Lung (tissue), 12 donors: ENCODE measurements around the gene UBL4B. TPM values are rescaled to one million over a fixed set of nuclear protein-coding genes. Genes with fewer than 3 reads are reported as not detected.

Source experiments
- ATAC-seq: fragments of 200-7000 bp; cut with Tn5 transposase; one replicate; pipeline ENCODE4 v1.9.1; 2020; ENCODE audit warnings: moderate number of reproducible peaks; ENCODE audit not compliant: insufficient read depth, low FRiP score
- DNase-seq, 3 donors: peaks; one replicate each; pipeline ENCODE4 v3.0.0-alpha.2; 2013 to 2017
- H3K27ac ChIP-seq, 2 donors: one replicate each; pipeline ENCODE4 v1.5.1; 2013; ENCODE audit warnings: mild to moderate bottlenecking in 2 of 2, moderate library complexity in 2 of 2, control low read depth in 1 of 2, inconsistent platforms in 1 of 2, low read depth in 1 of 2, low read length in 1 of 2
- H3K27me3 ChIP-seq, 3 donors: one replicate each; pipeline ENCODE4 v1.5.1; 2013; ENCODE audit warnings: low read length in 2 of 3; ENCODE audit not compliant: control insufficient read depth in 3 of 3, insufficient read depth in 3 of 3
- H3K36me3 ChIP-seq, 4 donors: one replicate each; pipeline ENCODE4 v1.5.1; 2013; ENCODE audit warnings: low read length in 4 of 4, mild to moderate bottlenecking in 1 of 4, moderate library complexity in 1 of 4; ENCODE audit not compliant: control insufficient read depth in 4 of 4, insufficient read depth in 4 of 4
- H3K4me1 ChIP-seq, 5 donors: one replicate each; pipeline ENCODE4 v1.5.1; 2013; ENCODE audit warnings: low read length in 5 of 5, mild to moderate bottlenecking in 2 of 5, moderate library complexity in 1 of 5; ENCODE audit not compliant: control insufficient read depth in 5 of 5, insufficient read depth in 5 of 5
- H3K4me3 ChIP-seq: one replicate; pipeline ENCODE4 v1.5.1; 2013; ENCODE audit warnings: mild to moderate bottlenecking, control low read depth, moderate library complexity
- H3K9ac ChIP-seq, 2 donors: one replicate each; pipeline ENCODE4 v1.5.1; 2013; ENCODE audit warnings: low read length in 2 of 2, control low read depth in 1 of 2; ENCODE audit not compliant: insufficient read depth in 1 of 2
- H3K9me3 ChIP-seq, 4 donors: one replicate each; pipeline ENCODE4 v1.5.1; 2013; ENCODE audit warnings: low read length in 3 of 4, mild to moderate bottlenecking in 1 of 4, moderate library complexity in 1 of 4; ENCODE audit not compliant: control insufficient read depth in 4 of 4, insufficient read depth in 3 of 4
- CTCF ChIP-seq: IDR thresholded peaks from 2 replicates; pipeline ENCODE4 v1.5.1; 2012; ENCODE audit warnings: mild to moderate bottlenecking; ENCODE audit errors: control extremely low read depth, extremely low read depth
- WGBS, 2 donors: extraction: QIAGEN DNeasy Blood & Tissue Kit; methylation state at CpG; one replicate each; pipeline ENCODE4 v1.1.7; 2013; 5-methylcytosine and 5-hydroxymethylcytosine counted together
- polyA plus RNA-seq, 2 donors: library from polyadenylated mRNA; stranded (reverse); fragments of 200-250 nt; gene quantifications; one replicate each; pipeline ENCODE4 v1.2.1, GENCODE V29; 2013
- total RNA-seq, 2 donors: library from RNA; depleted of rRNA in 1 of 2; stranded (reverse); fragments of >200 nt in 1 of 2; gene quantifications; one replicate each; pipeline ENCODE4 v1.2.1, GENCODE V29; 2014 to 2021
- donor health status: control.
- donor health status: control.
- donor health status: Bipolar disorder and iron deficiency.
- donor health status: healthy.
- donor health status: DM: yes; HTN: yes; CAD: no.

UBL4B gene
- total and polyA plus RNA-seq, 4 donors = not detected

GRCh38 chr1:110114784-110115183 is 2.5 kb downstream of the UBL4B start:
- 53 to 76% methylated on average over 5 of the region's 5 CpGs for WGBS, 2 donors
- no peak overlapping the region for H3K9ac ChIP-seq
- H3K36me3 ChIP-seq = no peaks in the 10 kb centered on the region
- DNase-seq = no peak
- H3K4me1 ChIP-seq = no peaks in the 10 kb centered on the region
- no peak overlapping the region for H3K4me3 ChIP-seq
- no peaks in the 10 kb centered on the region for H3K9me3 ChIP-seq
- H3K27me3 ChIP-seq = peaks cover 0 to 23% (median 0%) of the 10 kb centered on the region in 3 donors
- no peak for TF ChIP-seq CTCF
- no peak overlapping the region for H3K27ac ChIP-seq
- ATAC-seq = no peak

- no peak overlapping the region for H3K27ac ChIP-seq
- H3K9ac ChIP-seq = no peak overlapping the region
- 69 to 79% methylated on average over 7 of the region's 7 CpGs for WGBS, 2 donors
- no peak for TF ChIP-seq CTCF
- H3K27me3 ChIP-seq = peaks cover 0 to 9% (median 0%) of the 10 kb centered on the region in 3 donors
- ATAC-seq (no peak), DNase-seq (no peak)
- no peaks in the 10 kb centered on the region for H3K36me3 ChIP-seq
- H3K9me3 ChIP-seq = peaks cover 0 to 5% (median 0%) of the 10 kb centered on the region in 4 donors
- no peak overlapping the region for H3K4me3 ChIP-seq
- no peaks in the 10 kb centered on the region for H3K4me1 ChIP-seq
Observed at GRCh38 chr1:110118636-110119396, 6.6 kb downstream of the UBL4B start.

GRCh38 chr1:110119843-110120242 is 7.6 kb downstream of the UBL4B start:
- ATAC-seq (no peak), DNase-seq (no peak)
- Histone ChIP-seq H3K9me3 (peaks cover 0 to 5% (median 0%) of the 10 kb centered on the region in 4 donors), H3K9ac (no peak overlapping the region), H3K4me3 (no peak overlapping the region), H3K27ac (no peak overlapping the region), H3K36me3 (no peaks in the 10 kb centered on the region), H3K27me3 (peaks cover 0 to 4% (median 0%) of the 10 kb centered on the region in 3 donors), H3K4me1 (no peaks in the 10 kb centered on the region)
- WGBS, 2 donors = 84% methylated on average over 3 of the region's 3 CpGs
- TF ChIP-seq CTCF = no peak
